H9 (cell line): Measurements from ENCODE around the gene NDUFV1. TPM values are rescaled to one million over a fixed set of nuclear protein-coding genes. Genes with fewer than 3 reads are reported as not detected.

Experiments used
- DNase-seq: peaks from one replicate; pipeline ENCODE4 v3.0.0-alpha.2; 2017
- H2AFZ ChIP-seq: one replicate; pipeline ENCODE4 v1.6.1; 2013; ENCODE audit warnings: mild to moderate bottlenecking, low read length, control low read depth, moderate library complexity
- H2AK5ac ChIP-seq: 2 replicates; pipeline ENCODE4 v1.6.1; 2013; ENCODE audit warnings: low read length, control low read depth, mixed read lengths; ENCODE audit not compliant: insufficient read length
- H2BK120ac ChIP-seq: one replicate; pipeline ENCODE4 v1.6.1; 2013; ENCODE audit warnings: low read depth, mild to moderate bottlenecking, low read length, control low read depth, inconsistent platforms; ENCODE audit not compliant: poor library complexity, severe bottlenecking
- H2BK12ac ChIP-seq: 2 replicates; pipeline ENCODE4 v1.6.1; 2013; ENCODE audit warnings: low read length, control low read depth, mixed read lengths, low read depth; ENCODE audit not compliant: insufficient read length
- H2BK15ac ChIP-seq: 2 replicates; pipeline ENCODE4 v1.6.1; 2013; ENCODE audit warnings: low read depth, low read length, control low read depth
- H2BK20ac ChIP-seq: one replicate; pipeline ENCODE4 v1.6.1; 2013; ENCODE audit warnings: low read depth, mild to moderate bottlenecking, low read length, control low read depth, inconsistent platforms; ENCODE audit not compliant: poor library complexity, severe bottlenecking
- H2BK5ac ChIP-seq: 2 replicates; pipeline ENCODE4 v1.6.1; 2013; ENCODE audit warnings: low read length, control low read depth, mixed read lengths; ENCODE audit not compliant: insufficient read length
- H3K14ac ChIP-seq: 2 replicates; pipeline ENCODE4 v1.6.1; 2013; ENCODE audit warnings: low read length, control low read depth; ENCODE audit not compliant: insufficient read depth
- H3K18ac ChIP-seq: 2 replicates; pipeline ENCODE4 v1.6.1; 2013; ENCODE audit warnings: low read depth, mild to moderate bottlenecking, mixed read lengths, low read length, control low read depth; ENCODE audit not compliant: insufficient read length
- H3K23ac ChIP-seq: 2 replicates; pipeline ENCODE4 v1.6.1; 2013; ENCODE audit warnings: low read length, control low read depth, mixed read lengths, low read depth; ENCODE audit not compliant: insufficient read length
- H3K23me2 ChIP-seq: 2 replicates; pipeline ENCODE4 v1.6.1; 2013; ENCODE audit warnings: low read depth, mild to moderate bottlenecking, mixed read lengths, low read length, control low read depth; ENCODE audit not compliant: insufficient read length, poor library complexity, severe bottlenecking
- H3K27ac ChIP-seq: 2 replicates; pipeline ENCODE4 v1.5.1; 2013; ENCODE audit warnings: low read length, control low read depth, mixed read lengths, low read depth; ENCODE audit not compliant: insufficient read length
- H3K27me3 ChIP-seq: 2 replicates; pipeline ENCODE4 v1.6.1; 2013; ENCODE audit warnings: low read length, control low read depth, inconsistent platforms; ENCODE audit not compliant: insufficient read depth
- H3K4ac ChIP-seq: 2 replicates; pipeline ENCODE4 v1.6.1; 2013; ENCODE audit warnings: low read depth, mild to moderate bottlenecking, control low read depth, inconsistent platforms, low read length, moderate library complexity
- H3K4me1 ChIP-seq: 2 replicates; pipeline ENCODE4 v1.6.1; 2013; ENCODE audit warnings: low read length, control low read depth, inconsistent platforms; ENCODE audit not compliant: insufficient read depth
- H3K4me2 ChIP-seq: 2 replicates; pipeline ENCODE4 v1.6.1; 2013; ENCODE audit warnings: low read length, control low read depth, mixed read lengths; ENCODE audit not compliant: insufficient read length, insufficient read depth
- H3K56ac ChIP-seq: 2 replicates; pipeline ENCODE4 v1.6.1; 2013; ENCODE audit warnings: low read depth, mild to moderate bottlenecking, mixed read lengths, low read length, control low read depth; ENCODE audit not compliant: insufficient read length
- H3K79me1 ChIP-seq: 2 replicates; pipeline ENCODE4 v1.6.1; 2013; ENCODE audit warnings: low read depth, mild to moderate bottlenecking, moderate library complexity, low read length, control low read depth, inconsistent platforms; ENCODE audit not compliant: insufficient read depth, poor library complexity, severe bottlenecking
- H3K79me2 ChIP-seq: 2 replicates; pipeline ENCODE4 v1.6.1; 2013; ENCODE audit warnings: low read length, control low read depth, inconsistent platforms; ENCODE audit not compliant: insufficient read depth
- H3K9ac ChIP-seq: 2 replicates; pipeline ENCODE4 v1.6.1; 2013; ENCODE audit warnings: low read length, control low read depth, mixed read lengths; ENCODE audit not compliant: insufficient read length; ENCODE audit errors: extremely low read depth
- H3K9me3 ChIP-seq: one replicate; pipeline ENCODE4 v1.6.1; 2013; ENCODE audit warnings: low read depth, low read length, inconsistent platforms; ENCODE audit not compliant: control insufficient read depth
- H3T11ph ChIP-seq: one replicate; pipeline ENCODE4 v1.6.1; 2013; ENCODE audit warnings: mild to moderate bottlenecking, low read length, control low read depth, inconsistent platforms
- H4K20me1 ChIP-seq: one replicate; pipeline ENCODE4 v1.6.1; 2013; ENCODE audit not compliant: control insufficient read depth, insufficient read length, insufficient read depth
- H4K5ac ChIP-seq: 2 replicates; pipeline ENCODE4 v1.6.1; 2013; ENCODE audit warnings: low read depth, mild to moderate bottlenecking, mixed read lengths, low read length, control low read depth; ENCODE audit not compliant: insufficient read length
- H4K8ac ChIP-seq: replicated peaks from 2 replicates; pipeline ENCODE4 v1.6.1; 2013; ENCODE audit warnings: low read length, control low read depth, mixed read lengths, low read depth; ENCODE audit not compliant: insufficient read length
- H4K91ac ChIP-seq: 2 replicates; pipeline ENCODE4 v1.6.1; 2013; ENCODE audit warnings: low read depth, mild to moderate bottlenecking, moderate library complexity, mixed read lengths, low read length, control low read depth; ENCODE audit not compliant: insufficient read length
- H3K27ac Mint-ChIP-seq, 3 experiments: 2 replicates in 2 of 3; 3 replicates in 1 of 3; pipeline ENCODE4 v1.8.0; 2020 to 2021; ENCODE audit warnings: mixed read lengths in 3 of 3, mild to moderate bottlenecking in 1 of 3, moderate library complexity in 1 of 3
- H3K27me3 Mint-ChIP-seq: 2 replicates; pipeline ENCODE4 v1.8.0; 2021; ENCODE audit warnings: low read depth, mild to moderate bottlenecking, moderate library complexity, mixed read lengths
- H3K36me3 Mint-ChIP-seq, 3 experiments: 2 replicates in 2 of 3; 3 replicates in 1 of 3; pipeline ENCODE4 v1.8.0; 2020 to 2021; ENCODE audit warnings: low read depth in 3 of 3, mixed read lengths in 3 of 3; ENCODE audit not compliant: insufficient read depth in 1 of 3
- H3K4me1 Mint-ChIP-seq, 2 experiments: 2 replicates each; pipeline ENCODE4 v1.8.0; 2020; ENCODE audit warnings: mixed read lengths in 2 of 2
- H3K4me3 Mint-ChIP-seq, 2 experiments: 2 replicates in 1 of 2; 3 replicates in 1 of 2; pipeline ENCODE4 v1.8.0; 2020 to 2021; ENCODE audit warnings: mild to moderate bottlenecking in 2 of 2, mixed read lengths in 2 of 2, moderate library complexity in 1 of 2
- H3K9me3 Mint-ChIP-seq, 2 experiments: 2 replicates in 1 of 2; 3 replicates in 1 of 2; pipeline ENCODE4 v1.8.0; 2020; ENCODE audit warnings: mild to moderate bottlenecking in 2 of 2, mixed read lengths in 2 of 2, moderate library complexity in 1 of 2
- WGBS: extraction: QIAGEN DNeasy Blood & Tissue Kit; methylation state at CpG from one replicate; pipeline ENCODE4 v1.1.7; 2013; ENCODE audit warnings: missing lambda C conversion rate, low lambda C conversion rate, mixed read lengths; ENCODE audit not compliant: insufficient read length; ENCODE audit errors: extremely low coverage; 5-methylcytosine and 5-hydroxymethylcytosine counted together
- total RNA-seq: library from RNA; stranded (reverse); gene quantifications from 2 replicates; pipeline ENCODE4 v1.2.1, GENCODE V29; 2021
- TF ChIP-seq, protein P1 (sequence below): fragments of 200-600 bp; sonication (generic); conservative IDR thresholded peaks from 3 replicates; pipeline ENCODE4 v1.8.0; 2021; ENCODE audit warnings: antibody characterized with exemption, mild to moderate bottlenecking

The NDUFV1 gene
- total RNA-seq, 1 experiment from 2014 or later = 154 TPM

DNA sequence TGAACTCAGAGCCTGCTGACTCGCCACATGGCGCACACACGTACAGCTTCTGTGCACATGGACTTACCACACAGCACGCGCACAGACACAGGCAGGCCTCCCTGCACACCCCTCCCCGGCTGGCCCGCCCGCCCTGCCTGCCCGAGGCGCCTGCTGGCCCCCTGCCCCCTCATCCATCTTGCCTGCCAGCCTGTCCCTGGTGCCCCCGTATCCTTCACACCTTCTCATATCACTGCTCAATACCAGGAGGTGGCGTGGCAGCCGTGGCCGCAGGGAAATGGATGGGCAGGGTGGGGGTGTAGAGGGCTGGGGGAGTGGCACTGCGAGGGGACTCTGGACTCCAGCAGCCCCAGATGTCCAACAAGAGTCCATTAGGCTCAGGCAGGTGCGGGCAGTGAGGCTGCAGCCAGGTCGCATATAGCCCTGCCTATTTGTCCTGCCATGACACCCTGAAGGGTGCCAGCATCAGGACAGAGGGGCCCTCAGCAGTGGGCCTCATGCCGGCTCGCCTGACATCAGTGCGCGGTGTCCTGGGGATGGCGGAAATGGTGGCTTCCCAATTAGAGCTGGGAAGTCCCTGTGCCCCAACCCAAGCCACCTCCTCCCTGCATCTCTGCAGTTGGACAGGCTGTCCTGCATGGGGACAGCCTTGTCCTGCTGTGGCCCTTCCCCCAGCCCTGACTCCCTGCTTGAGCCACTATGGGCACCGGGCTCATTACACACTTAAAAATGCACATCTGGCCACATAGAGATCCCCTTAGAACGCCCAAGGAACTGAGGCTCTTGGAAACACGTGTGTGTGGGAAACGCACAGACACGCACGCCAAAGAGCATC, 34.8 kb downstream of the NDUFV1 start:
- Histone ChIP-seq H2BK20ac (no peak overlapping the region), H3K9me3 (no peaks in the 10 kb centered on the region), H3K4me1 (no peaks in the 10 kb centered on the region), H2BK15ac (no peak overlapping the region), H3K79me1 (no peaks in the 10 kb centered on the region), H2BK5ac (no peak overlapping the region), H2AK5ac (no peak overlapping the region), H3K56ac (no peak overlapping the region), H4K5ac (no peak overlapping the region), H2AFZ (no peak overlapping the region), H3K14ac (no peak overlapping the region), H3K4ac (no peak overlapping the region), H3K23me2 (no peaks in the 10 kb centered on the region), H3K18ac (no peak overlapping the region), H3K79me2 (no peaks in the 10 kb centered on the region), H3K23ac (no peak overlapping the region), H2BK12ac (no peak overlapping the region), H4K91ac (no peak overlapping the region), H3K27me3 (peaks cover 7% of the 10 kb centered on the region; the same call in 1 of the 2 replicates), H4K20me1 (no peaks in the 10 kb centered on the region), H3K4me2 (no peak overlapping the region), H4K8ac (no peak overlapping the region), H2BK120ac (no peak overlapping the region), H3K27ac (no peak overlapping the region), H3K9ac (no peak overlapping the region), H3T11ph (no peak overlapping the region)
- WGBS = no CpG with 5 or more reads among the region's 28 CpGs
- no peak overlapping the region; a peak in 1 of 7 replicates for H3K27ac Mint-ChIP-seq
- H3K27me3 Mint-ChIP-seq = peaks cover 53% of the 10 kb centered on the region
- H3K4me3 Mint-ChIP-seq = no peak overlapping the region
- H3K36me3 Mint-ChIP-seq = no peaks in the 10 kb centered on the region; a peak in 1 of 7 replicates
- no peak for DNase-seq
- TF ChIP-seq, protein P1, sequence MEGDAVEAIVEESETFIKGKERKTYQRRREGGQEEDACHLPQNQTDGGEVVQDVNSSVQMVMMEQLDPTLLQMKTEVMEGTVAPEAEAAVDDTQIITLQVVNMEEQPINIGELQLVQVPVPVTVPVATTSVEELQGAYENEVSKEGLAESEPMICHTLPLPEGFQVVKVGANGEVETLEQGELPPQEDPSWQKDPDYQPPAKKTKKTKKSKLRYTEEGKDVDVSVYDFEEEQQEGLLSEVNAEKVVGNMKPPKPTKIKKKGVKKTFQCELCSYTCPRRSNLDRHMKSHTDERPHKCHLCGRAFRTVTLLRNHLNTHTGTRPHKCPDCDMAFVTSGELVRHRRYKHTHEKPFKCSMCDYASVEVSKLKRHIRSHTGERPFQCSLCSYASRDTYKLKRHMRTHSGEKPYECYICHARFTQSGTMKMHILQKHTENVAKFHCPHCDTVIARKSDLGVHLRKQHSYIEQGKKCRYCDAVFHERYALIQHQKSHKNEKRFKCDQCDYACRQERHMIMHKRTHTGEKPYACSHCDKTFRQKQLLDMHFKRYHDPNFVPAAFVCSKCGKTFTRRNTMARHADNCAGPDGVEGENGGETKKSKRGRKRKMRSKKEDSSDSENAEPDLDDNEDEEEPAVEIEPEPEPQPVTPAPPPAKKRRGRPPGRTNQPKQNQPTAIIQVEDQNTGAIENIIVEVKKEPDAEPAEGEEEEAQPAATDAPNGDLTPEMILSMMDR = no peak
- peaks cover 0 to 4% of the 10 kb centered on the region in 2 experiments; a peak in 2 of 5 replicates for H3K9me3 Mint-ChIP-seq
- H3K4me1 Mint-ChIP-seq = peaks cover 6 to 9% of the 10 kb centered on the region in 2 experiments; a peak in 3 of 4 replicates
